HL-60 (cell line): Measurements from ENCODE around the gene MANSC4.

Experiments
- DNase-seq, 2 experiments: peaks; one replicate each; pipeline ENCODE4 v3.0.0-alpha.2; 2010 to 2020; ENCODE audit warnings: low read depth in 1 of 2, low spot score in 1 of 2
- H3K27ac ChIP-seq: fragments of 250-450 bp; sonication (Bioruptor Pico); replicated peaks from 2 replicates; pipeline ENCODE4 v1.5.1; 2020; ENCODE audit warnings: mild to moderate bottlenecking, moderate library complexity
- H3K27me3 ChIP-seq: fragments of 250-450 bp; sonication (Bioruptor Pico); 2 replicates; pipeline ENCODE4 v1.5.1; 2021; ENCODE audit warnings: mild to moderate bottlenecking, moderate library complexity; ENCODE audit not compliant: insufficient read depth, poor library complexity, severe bottlenecking
- H3K4me3 ChIP-seq: replicated peaks from 2 replicates; pipeline ENCODE4 v1.5.1; 2011; ENCODE audit warnings: mild to moderate bottlenecking, control low read depth, low read length; ENCODE audit not compliant: insufficient read depth
- CTCF ChIP-seq: IDR thresholded peaks from one replicate; pipeline ENCODE4 v1.5.1; 2011; ENCODE audit warnings: low read length, control low read depth, inconsistent platforms; ENCODE audit not compliant: insufficient read depth
- GABPA ChIP-seq: IDR thresholded peaks from 2 replicates; pipeline ENCODE4 v1.6.1; 2012; ENCODE audit warnings: low read depth
- POLR2AphosphoS5 ChIP-seq: IDR thresholded peaks from 2 replicates; pipeline ENCODE4 v1.6.1; 2012; ENCODE audit warnings: low read depth
- REST ChIP-seq: IDR thresholded peaks from 2 replicates; pipeline ENCODE4 v1.6.1; 2012; ENCODE audit warnings: low read depth; ENCODE audit not compliant: insufficient replicate concordance
- SPI1 ChIP-seq: IDR thresholded peaks from 2 replicates; pipeline ENCODE4 v1.6.1; 2012; ENCODE audit warnings: low read depth, mild to moderate bottlenecking, borderline replicate concordance

Gene MANSC4

GRCh38 chr12:27826076-27826475 lies 46.0 kb upstream of the MANSC4 start:
- DNase-seq, result no peak
- H3K27me3 ChIP-seq, result no peaks in the 10 kb centered on the region
- H3K4me3 ChIP-seq, result no peak overlapping the region
- no peak overlapping the region for H3K27ac ChIP-seq
- TF ChIP-seq POLR2AphosphoS5, result no peak

GRCh38 chr12:27824126-27824842 lies 44.2 kb upstream of the MANSC4 start:
- Histone ChIP-seq H3K4me3 (no peak overlapping the region), H3K27me3 (no peaks in the 10 kb centered on the region), H3K27ac (no peak overlapping the region)
- no peak for TF ChIP-seq POLR2AphosphoS5
- no peak for TF ChIP-seq REST
- no peak for TF ChIP-seq SPI1
- no peak for DNase-seq

- Histone ChIP-seq H3K27ac (no peak overlapping the region), H3K27me3 (no peaks in the 10 kb centered on the region), H3K4me3 (no peak overlapping the region)
- no peak for DNase-seq
- TF ChIP-seq REST (no peak), SPI1 (no peak), GABPA (no peak), POLR2AphosphoS5 (no peak), CTCF (no peak)
These were observed 43.0 kb upstream of the MANSC4 start for GRCh38 chr12:27823038-27823437.

- no peak overlapping the region for H3K27ac ChIP-seq
- peak; percentile 66 to 67 for DNase-seq
- TF ChIP-seq SPI1 (peak; percentile 16; the same call in 1 of the 2 replicates), POLR2AphosphoS5 (0 out of 2 replicates have a peak, but pooled peaks have one; percentile 30), REST (no peak), CTCF (no peak)
- no peak overlapping the region for H3K4me3 ChIP-seq
- H3K27me3 ChIP-seq, result no peaks in the 10 kb centered on the region
These were observed 42.2 kb upstream of the MANSC4 start for GRCh38 chr12:27822076-27822712.
